22Rv1 (cell line): ENCODE data around the gene ARHGAP26.

Source experiments
- H3K27ac ChIP-seq: fragments of 450-650 bp; 2 replicates; pipeline ENCODE4 v1.5.1; 2017
- ZFX ChIP-seq: fragments of 450-650 bp; IDR thresholded peaks from 2 replicates; pipeline ENCODE4 v1.6.1; 2017; ENCODE audit warnings: antibody characterized with exemption, borderline replicate concordance
- TF ChIP-seq, protein P1 (sequence below): fragments of 450-650 bp; IDR thresholded peaks from 2 replicates; pipeline ENCODE4 v1.5.1; 2017; ENCODE audit warnings: mild to moderate bottlenecking

The ARHGAP26 gene

DNA sequence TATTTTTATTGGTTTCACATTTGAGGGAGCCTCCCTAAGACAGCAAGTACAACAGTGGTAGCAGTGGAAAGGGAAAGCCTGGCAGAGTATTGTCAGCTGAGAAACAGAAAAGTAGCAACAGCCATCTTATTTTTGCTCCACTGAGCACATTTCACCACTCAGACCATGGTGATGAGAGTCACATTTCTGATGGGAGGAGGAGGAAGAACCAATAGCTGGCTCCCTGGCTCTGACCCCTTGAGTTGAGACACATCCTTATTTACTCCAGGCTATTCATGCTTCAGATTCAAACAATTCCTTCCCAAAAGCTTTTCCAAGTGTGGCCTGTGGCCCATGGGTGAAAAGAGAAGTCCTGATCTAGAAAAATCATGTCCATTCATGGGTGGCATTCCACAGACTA is 236.3 kb downstream of the ARHGAP26 start:
- TF ChIP-seq, protein P1, sequence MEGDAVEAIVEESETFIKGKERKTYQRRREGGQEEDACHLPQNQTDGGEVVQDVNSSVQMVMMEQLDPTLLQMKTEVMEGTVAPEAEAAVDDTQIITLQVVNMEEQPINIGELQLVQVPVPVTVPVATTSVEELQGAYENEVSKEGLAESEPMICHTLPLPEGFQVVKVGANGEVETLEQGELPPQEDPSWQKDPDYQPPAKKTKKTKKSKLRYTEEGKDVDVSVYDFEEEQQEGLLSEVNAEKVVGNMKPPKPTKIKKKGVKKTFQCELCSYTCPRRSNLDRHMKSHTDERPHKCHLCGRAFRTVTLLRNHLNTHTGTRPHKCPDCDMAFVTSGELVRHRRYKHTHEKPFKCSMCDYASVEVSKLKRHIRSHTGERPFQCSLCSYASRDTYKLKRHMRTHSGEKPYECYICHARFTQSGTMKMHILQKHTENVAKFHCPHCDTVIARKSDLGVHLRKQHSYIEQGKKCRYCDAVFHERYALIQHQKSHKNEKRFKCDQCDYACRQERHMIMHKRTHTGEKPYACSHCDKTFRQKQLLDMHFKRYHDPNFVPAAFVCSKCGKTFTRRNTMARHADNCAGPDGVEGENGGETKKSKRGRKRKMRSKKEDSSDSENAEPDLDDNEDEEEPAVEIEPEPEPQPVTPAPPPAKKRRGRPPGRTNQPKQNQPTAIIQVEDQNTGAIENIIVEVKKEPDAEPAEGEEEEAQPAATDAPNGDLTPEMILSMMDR, result no peak
- TF ChIP-seq ZFX, result no peak
- H3K27ac ChIP-seq, result no peak overlapping the region

DNA sequence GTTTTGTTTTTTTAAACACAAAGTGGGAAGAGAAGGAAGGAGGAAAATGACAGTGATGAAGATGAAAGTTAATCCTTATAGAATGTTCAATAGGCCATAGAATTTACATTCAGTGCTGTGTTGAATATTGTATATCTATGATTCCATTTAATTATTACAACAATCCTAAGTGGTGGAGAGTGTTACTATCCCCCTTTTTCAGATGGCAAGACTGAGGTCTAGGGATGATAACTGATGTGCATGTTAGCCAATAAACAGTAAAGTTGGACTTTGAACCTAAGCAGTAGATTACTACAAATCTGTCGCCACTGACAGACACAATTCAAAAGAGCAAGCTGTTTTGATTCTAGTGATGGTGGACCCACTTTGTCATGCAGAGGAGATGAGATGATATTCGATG is 237.9 kb downstream of the ARHGAP26 start:
- no peak for TF ChIP-seq ZFX
- TF ChIP-seq, protein P1, result no peak

DNA sequence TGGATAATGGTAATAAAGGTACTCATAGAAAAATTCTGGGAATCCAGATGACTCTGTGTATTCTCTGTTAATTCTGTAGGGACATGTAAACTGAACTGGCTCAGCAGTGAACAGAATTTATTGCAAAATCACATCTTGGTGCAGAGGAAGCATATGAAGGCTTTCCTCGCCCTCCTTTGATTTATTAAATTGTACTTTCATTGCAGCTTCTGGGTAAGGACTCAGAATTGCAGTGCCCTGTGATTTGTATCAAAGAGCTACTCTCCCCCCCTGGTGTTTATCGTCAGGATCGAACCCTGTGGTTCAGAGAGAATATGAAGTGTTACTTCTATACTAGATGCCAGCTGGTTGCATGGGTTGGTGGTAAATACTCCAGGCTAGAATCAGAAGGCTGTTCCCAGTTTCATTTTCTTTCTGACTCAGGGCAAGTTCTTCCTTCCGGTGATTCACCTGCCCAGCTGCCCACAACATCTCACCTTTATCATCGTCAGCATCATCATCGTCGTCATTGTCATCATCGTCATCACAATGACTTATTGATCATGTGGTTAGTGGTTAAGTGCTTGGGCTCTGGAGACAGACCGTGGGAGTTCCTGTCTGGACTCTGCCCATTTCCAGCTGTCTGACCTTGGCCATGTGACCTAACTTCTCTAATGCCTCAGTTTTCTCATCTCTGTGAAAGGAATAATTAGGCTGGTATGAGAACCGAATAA is 238.8 kb downstream of the ARHGAP26 start:
- no peak overlapping the region for H3K27ac ChIP-seq
- TF ChIP-seq ZFX, result no peak
- TF ChIP-seq, protein P1, result no peak

More for the DNA sequence above, 237.9 kb downstream of the ARHGAP26 start:
- no peak overlapping the region for H3K27ac ChIP-seq

DNA sequence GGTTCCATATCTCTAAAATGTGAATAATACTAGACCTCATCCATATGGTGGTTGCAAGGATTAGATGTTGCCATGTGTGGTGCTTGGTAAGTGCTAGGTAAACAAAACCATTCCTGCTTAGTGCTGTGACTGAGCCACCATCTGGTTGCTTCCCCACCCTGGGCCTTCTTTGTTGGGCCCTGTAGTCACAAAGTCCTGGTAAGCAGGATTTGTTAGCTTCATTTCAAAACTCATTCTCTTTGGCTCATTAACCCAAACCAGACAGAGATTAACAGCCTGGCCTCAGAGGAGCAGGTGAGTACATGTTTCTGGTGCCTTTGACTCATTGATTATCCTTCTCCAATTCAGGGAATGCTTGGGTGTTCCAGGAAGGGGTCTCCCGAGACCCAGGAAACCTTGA is 240.2 kb downstream of the ARHGAP26 start:
- TF ChIP-seq, protein P1, result no peak
- no peak for TF ChIP-seq ZFX
- no peak overlapping the region for H3K27ac ChIP-seq

DNA sequence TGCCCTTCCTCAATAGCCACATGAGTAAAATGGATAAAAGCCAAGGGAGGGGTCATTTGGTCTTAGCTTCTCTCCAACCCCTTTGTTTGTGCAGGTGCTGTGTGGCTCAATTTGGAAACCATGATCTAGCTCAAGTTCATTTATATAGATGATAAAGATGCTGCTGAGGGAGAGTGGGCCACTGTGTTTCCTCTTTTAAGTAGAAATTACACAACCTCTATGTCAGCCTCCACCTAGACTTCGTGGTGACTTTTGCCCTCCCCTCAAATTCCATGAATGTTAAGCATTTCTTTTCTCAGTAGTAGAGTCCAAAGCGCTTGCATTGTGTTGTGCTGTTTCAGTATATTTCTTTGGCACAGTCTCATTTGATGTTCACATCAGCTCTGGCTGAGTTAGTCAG is 241.4 kb downstream of the ARHGAP26 start:
- TF ChIP-seq ZFX, result no peak
- TF ChIP-seq, protein P1, result no peak
- H3K27ac ChIP-seq, result no peak overlapping the region

DNA sequence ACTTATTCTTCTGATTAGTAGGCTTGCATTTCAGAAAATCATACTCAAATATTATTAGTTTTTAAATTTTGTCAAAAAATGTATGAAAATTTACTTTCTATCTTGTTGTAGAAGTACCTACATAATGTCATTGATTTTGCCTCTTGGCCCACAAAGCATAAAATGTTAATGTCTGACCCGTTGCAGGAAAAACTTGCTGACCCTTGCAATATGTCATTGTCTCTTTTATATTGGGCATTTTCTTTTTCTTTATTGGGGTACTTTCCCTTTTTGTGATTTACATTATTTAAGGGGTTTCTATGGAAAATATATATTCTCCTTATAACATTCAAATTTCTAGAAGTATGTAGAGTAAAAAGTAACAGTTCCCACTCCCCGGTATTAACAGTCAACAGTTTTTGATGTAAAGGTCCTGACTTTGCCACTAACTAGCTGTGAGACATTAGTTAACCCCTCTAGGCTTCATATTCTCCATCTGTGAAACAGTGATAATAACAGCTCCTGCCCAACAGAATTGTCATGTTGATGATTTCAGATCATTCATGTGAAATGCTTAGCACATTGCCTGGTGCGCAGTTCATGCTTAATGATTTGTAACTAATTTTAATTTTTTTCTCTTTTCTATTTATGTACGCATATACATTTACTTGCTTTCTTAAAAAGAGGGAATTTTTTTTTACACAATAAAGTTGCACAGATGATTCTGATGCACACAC is 243.2 kb downstream of the ARHGAP26 start:
- no peak overlapping the region for H3K27ac ChIP-seq
- TF ChIP-seq ZFX, result no peak
- TF ChIP-seq, protein P1, result no peak
